K562 (cell line): Measurements from ENCODE around the gene TEX38. TPM values are rescaled to one million over a fixed set of nuclear protein-coding genes. Genes with fewer than 3 reads are reported as not detected.

ENCODE experiments used
- ATAC-seq: fragments of 200-7000 bp; cut with Tn5 transposase; 3 replicates; pipeline ENCODE4 v1.9.1; 2020; ENCODE audit warnings: moderate library complexity
- BruUV-seq: library from RNA; stranded (reverse); fragments of 400-500 nt; replicated peaks from 2 replicates; lab custom pipeline; 2021; lab: Mats Ljungman, UMichigan
- CTCF ChIA-PET: fragments of 300-600 bp; formaldehyde crosslinking; extraction: SDS; loops from one replicate; lab custom pipeline; 2021; ENCODE audit warnings: low intra/inter-chr PET ratio; lab: Yijun Ruan, JAX
- POLR2A ChIA-PET: fragments of 300-600, 350-650 bp; sonication (Branson Sonifier 250); formaldehyde crosslinking; extraction: SDS; loops from one replicate; lab custom pipeline; 2021; ENCODE audit warnings: antibody characterized with exemption, inconsistent platforms; lab: Yijun Ruan, JAX
- DNase-seq, 4 experiments: peaks; one replicate each; pipeline versions ENCODE4 v3.0.0 to v3.0.0-alpha.2; 2011 to 2018; ENCODE audit warnings: low spot score in 3 of 4, mixed read lengths in 3 of 4; ENCODE audit errors: extremely low read depth in 1 of 4
- FAIRE-seq: peaks from 2 replicates; lab custom pipeline; 2011; peaks lifted over from hg19 to GRCh38; lab: Jason Lieb, UNC
- H2AFZ ChIP-seq: 2 replicates; pipeline ENCODE4 v1.6.0; 2011; ENCODE audit warnings: low read depth, low read length, control low read depth, inconsistent platforms
- H3K27ac ChIP-seq: fragments of 200-600 bp; 3 replicates; pipeline ENCODE4 v1.8.0; 2011; ENCODE audit warnings: low read depth, mild to moderate bottlenecking, control low read depth, inconsistent platforms, low read length, moderate library complexity, mixed read lengths; ENCODE audit errors: extremely low read depth
- H3K27me3 ChIP-seq, 2 experiments: fragments of 300-600 bp in 1 of 2; 2 replicates in 1 of 2; 3 replicates in 1 of 2; pipeline versions ENCODE4 v1.6.0 to v1.8.0; 2011; ENCODE audit warnings: inconsistent platforms in 2 of 2, low read length in 2 of 2, mild to moderate bottlenecking in 1 of 2, mixed read lengths in 1 of 2, moderate library complexity in 1 of 2; ENCODE audit not compliant: control insufficient read depth in 2 of 2, insufficient read depth in 2 of 2
- H3K36me3 ChIP-seq: fragments of 300-600 bp; 3 replicates; pipeline ENCODE4 v1.8.0; 2011; ENCODE audit warnings: mild to moderate bottlenecking, low read length, inconsistent platforms; ENCODE audit not compliant: control insufficient read depth, insufficient read depth
- H3K4me1 ChIP-seq, 2 experiments: fragments of 200-600 bp in 1 of 2; replicated peaks in 1 of 2; 2 replicates in 1 of 2; 3 replicates in 1 of 2; pipeline versions ENCODE4 v1.5.1 to v1.8.0; 2011; ENCODE audit warnings: inconsistent platforms in 2 of 2, low read length in 2 of 2, mild to moderate bottlenecking in 1 of 2, mixed read lengths in 1 of 2, moderate library complexity in 1 of 2; ENCODE audit not compliant: control insufficient read depth in 2 of 2, insufficient read depth in 2 of 2
- H3K4me2 ChIP-seq: 2 replicates; pipeline ENCODE4 v1.6.1; 2011; ENCODE audit warnings: low read length, control low read depth, inconsistent platforms, mixed read lengths; ENCODE audit not compliant: insufficient read depth
- H3K4me3 ChIP-seq: fragments of 200-600 bp; sonication (generic), shearing (Covaris generic); 2 replicates; pipeline ENCODE4 v1.5.1; 2016; ENCODE audit warnings: control low read depth, inconsistent platforms
- H3K79me2 ChIP-seq: fragments of 200-600 bp; 3 replicates; pipeline ENCODE4 v1.8.0; 2011; ENCODE audit warnings: low read length, inconsistent platforms; ENCODE audit not compliant: control insufficient read depth, insufficient read depth
- H3K9ac ChIP-seq, 2 experiments: 2 replicates each; pipeline versions ENCODE4 v1.6.0 to v1.6.1; 2011; ENCODE audit warnings: low read depth in 2 of 2, low read length in 2 of 2, control low read depth in 1 of 2, inconsistent platforms in 1 of 2, mild to moderate bottlenecking in 1 of 2, mixed read lengths in 1 of 2; ENCODE audit not compliant: insufficient read depth in 1 of 2
- H3K9me1 ChIP-seq: one replicate; pipeline ENCODE4 v1.6.0; 2011; ENCODE audit warnings: inconsistent platforms, mild to moderate bottlenecking, low read length, moderate library complexity; ENCODE audit not compliant: control insufficient read depth, insufficient read depth
- H3K9me3 ChIP-seq: replicated peaks from 2 replicates; pipeline ENCODE4 v1.5.1; 2011; ENCODE audit warnings: low read depth, low read length, inconsistent platforms; ENCODE audit not compliant: control insufficient read depth, insufficient read depth
- H4K20me1 ChIP-seq: replicated peaks from 2 replicates; pipeline ENCODE4 v1.6.1; 2011; ENCODE audit warnings: low read length, inconsistent platforms, mixed read lengths; ENCODE audit not compliant: control insufficient read depth, insufficient read depth
- CEBPG ChIP-seq, 3 experiments: fragments of 200-800 bp in 1 of 3; sonication (Bioruptor generic) in 1 of 3; sonication (generic) in 1 of 3; formaldehyde crosslinking in 1 of 3; IDR thresholded peaks in 2 of 3; conservative IDR thresholded peaks in 1 of 3; 2 replicates each; pipeline versions ENCODE4 v1.6.1 to v1.8.0; 2016 to 2022; ENCODE audit warnings: missing compliant biosample characterization in 2 of 3, missing genetic modification characterization in 2 of 3, mild to moderate bottlenecking in 1 of 3, missing genetic modification reagents in 1 of 3
- FOSL1 ChIP-seq: fragments of 200-800 bp; sonication (Bioruptor generic); conservative IDR thresholded peaks from 2 replicates; pipeline ENCODE4 v1.6.1; 2016; ENCODE audit warnings: missing genetic modification characterization, missing compliant biosample characterization
- FOXJ2 ChIP-seq: fragments of 200-800 bp; sonication (Bioruptor generic); IDR thresholded peaks from 2 replicates; pipeline ENCODE4 v1.6.1; 2016; ENCODE audit warnings: missing genetic modification characterization, missing compliant biosample characterization
- HDAC3 ChIP-seq: fragments of 450-650 bp; IDR thresholded peaks from 2 replicates; pipeline ENCODE4 v1.6.1; 2018; ENCODE audit warnings: borderline replicate concordance, mild to moderate bottlenecking, moderate library complexity; ENCODE audit not compliant: partially characterized antibody
- MEIS2 ChIP-seq: fragments of 450-650 bp; IDR thresholded peaks from 2 replicates; pipeline ENCODE4 v1.6.1; 2014; ENCODE audit warnings: mild to moderate bottlenecking; ENCODE audit not compliant: partially characterized antibody
- OTX1 ChIP-seq: fragments of 450-650 bp; formaldehyde crosslinking; IDR thresholded peaks from 2 replicates; pipeline ENCODE4 v1.4.0; 2022; ENCODE audit warnings: mild to moderate bottlenecking
- PBX2 ChIP-seq, 2 experiments: IDR thresholded peaks in 1 of 2; conservative IDR thresholded peaks in 1 of 2; 2 replicates each; pipeline ENCODE4 v1.6.1; 2016; ENCODE audit warnings: low read depth in 2 of 2, mild to moderate bottlenecking in 1 of 2, missing compliant biosample characterization in 1 of 2, missing genetic modification characterization in 1 of 2, moderate library complexity in 1 of 2
- TEAD1 ChIP-seq, 2 experiments: fragments of 450-650 bp in 1 of 2; sonication (generic) in 1 of 2; formaldehyde crosslinking; IDR thresholded peaks; 2 replicates each; pipeline versions ENCODE4 v1.4.0 to v1.8.0; 2020 to 2022; ENCODE audit warnings: mild to moderate bottlenecking in 2 of 2, missing genetic modification reagents in 1 of 2
- TEAD2 ChIP-seq: fragments of 450-650 bp; IDR thresholded peaks from 2 replicates; pipeline ENCODE4 v1.6.1; 2016; ENCODE audit warnings: missing genetic modification characterization, control low read depth, missing compliant biosample characterization
- WGBS: fragments of 100-300 bp; shearing (Covaris generic); methylation state at CpG from one replicate; pipeline ENCODE4 v1.1.6; 2016; ENCODE audit warnings: low coverage, mixed read lengths; ENCODE audit not compliant: insufficient coverage; ENCODE audit errors: missing lambda C conversion rate; 5-methylcytosine and 5-hydroxymethylcytosine counted together
- in situ Hi-C: fragments of 300-500 bp; cut with MboI; formaldehyde crosslinking; loops from 4 replicates; pipeline ENCODE4 v1.15.0; 2018; ENCODE audit warnings: inconsistent platforms, mixed read lengths
- intact Hi-C: fragments of 100-400 bp; cut with micrococcal nuclease; formaldehyde crosslinking; loops from 2 replicates; pipeline ENCODE4 v1.14.2; 2022
- polyA plus RNA-seq, 8 experiments: library from polyadenylated mRNA; depleted of rRNA in 4 of 8; stranded (reverse) in 5 of 8; unstranded in 3 of 8; fragments of >200 nt; fragmentation: Nextera tagmentation in 2 of 8; fragmentation: Illumina TruSeq in 1 of 8; extraction: Ambion mirVana in 2 of 8; extraction: Trizol in 1 of 8; gene quantifications; 2 replicates each; pipeline versions ENCODE4 v1.2.1 to v1.2.3, GENCODE V29; 2011 to 2014; ENCODE audit warnings: inconsistent platforms in 1 of 8, missing spikeins in 1 of 8
- total RNA-seq, 7 experiments: library from RNA; depleted of rRNA in 6 of 7; stranded (reverse); fragments of >200 nt in 6 of 7; fragmentation: Illumina TruSeq in 2 of 7; extraction: Trizol in 2 of 7; gene quantifications; 2 replicates each; pipeline versions ENCODE4 v1.2.1 to v1.2.3, GENCODE V29; 2011 to 2021; ENCODE audit warnings: low replicate concordance in 1 of 7

Gene TEX38
- total and polyA plus RNA-seq, 9 of the 15 experiments (the other 6 are each of a cell fraction or from before 2014, with no cell fraction given), result not detected

DNA sequence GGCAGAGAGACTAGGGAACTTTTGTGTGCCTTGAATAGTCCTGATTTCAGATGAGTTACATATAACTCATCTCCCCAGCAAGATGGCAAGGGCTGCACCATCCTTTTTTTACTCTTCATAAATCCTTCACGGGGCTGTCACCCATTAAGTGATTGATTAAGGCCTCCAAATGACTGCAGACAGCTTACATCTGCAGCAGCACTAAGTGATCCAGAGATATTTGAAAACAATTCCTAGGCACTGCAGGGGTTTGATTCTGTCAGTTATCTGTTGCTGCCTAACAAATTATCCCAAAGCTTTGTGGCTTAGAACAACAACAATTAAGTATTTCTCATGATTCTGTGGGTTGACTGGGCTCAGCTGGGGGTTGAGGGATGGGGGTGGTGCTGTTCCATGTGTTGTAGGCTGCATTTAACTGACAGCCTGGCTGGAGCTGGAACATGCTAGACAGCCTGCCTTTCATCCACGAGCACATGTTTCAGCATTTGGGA is 19.3 kb downstream of the TEX38 start (continued):
- no peak for TF ChIP-seq PBX2 (CRISPR knock-in tag; IDR thresholded peaks at IDR 0.05; ENCODE audit: low read depth)
- peak; percentile 95 for TF ChIP-seq PBX2 (tag; conservative IDR thresholded peaks at IDR 0.05; ENCODE audit: low read depth)

DNA sequence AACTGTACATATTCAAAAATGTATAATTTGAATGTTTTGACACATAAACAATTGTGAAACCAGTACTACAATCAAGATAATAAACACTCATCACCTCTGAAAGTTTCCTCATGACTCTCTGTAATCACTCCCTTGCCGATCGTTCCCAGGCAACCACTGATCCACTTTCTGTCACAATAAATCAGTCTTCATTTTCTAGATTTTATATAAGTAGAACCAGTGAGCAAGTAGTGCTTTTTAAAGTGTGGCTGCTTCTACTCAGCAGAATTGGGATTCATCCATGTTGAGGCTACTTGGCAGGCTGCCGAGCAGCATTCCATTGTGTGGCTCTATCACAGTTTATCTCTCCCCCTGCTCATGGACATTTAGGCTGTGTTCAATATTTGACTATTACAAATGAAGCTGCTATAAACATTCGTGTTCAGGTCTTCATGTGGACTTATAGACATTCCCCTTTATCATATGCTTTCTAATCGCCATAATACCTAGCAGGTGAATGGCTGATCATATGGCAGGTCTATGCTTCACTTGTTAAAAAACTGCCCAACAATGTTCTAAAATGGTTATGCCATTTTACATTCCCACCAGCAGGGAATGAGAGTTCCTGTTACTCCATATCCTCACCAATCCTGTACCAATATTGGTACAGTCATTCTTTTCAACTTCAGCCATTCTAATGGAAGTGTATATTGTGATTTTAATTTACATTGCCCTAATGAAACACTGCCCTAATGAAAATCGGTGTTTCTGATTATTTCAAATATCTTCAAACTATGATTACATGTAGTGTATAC is 20.5 kb downstream of the TEX38 start:
- intact Hi-C loops (no loop called here), in situ Hi-C loops (no loop called here)
- ATAC-seq (no peak), FAIRE-seq (no peak)
- Histone ChIP-seq H3K27ac (no peak overlapping the region), H2AFZ (no peak overlapping the region), H3K4me2 (no peak overlapping the region), H3K9me1 (no peaks in the 10 kb centered on the region), H3K4me1 (no peaks in the 10 kb centered on the region), H3K9me3 (no peaks in the 10 kb centered on the region), H3K36me3 (peaks cover 83% of the 10 kb centered on the region)
- WGBS, result 78% methylated on average over 6 of the region's 6 CpGs
- CTCF ChIA-PET, result no interaction called here
- TF ChIP-seq MEIS2, result peak; percentile 16
- no peak for TF ChIP-seq OTX1
- no peak for TF ChIP-seq PBX2 (CRISPR knock-in tag; IDR thresholded peaks at IDR 0.05; ENCODE audit: low read depth)
- TF ChIP-seq PBX2 (tag; conservative IDR thresholded peaks at IDR 0.05; ENCODE audit: low read depth), result peak; percentile 80
- peak; percentile 79 for TF ChIP-seq FOXJ2 (tag)
- TF ChIP-seq HDAC3, result no peak
- TF ChIP-seq FOSL1, result 0 out of 2 replicates have a peak, but pooled peaks have one; percentile 26
- no peak for TF ChIP-seq CEBPG (CRISPR knock-in tag; IDR thresholded peaks at IDR 0.05)
- peak; percentile 21 to 48; a peak in 2 of 4 replicates for TF ChIP-seq CEBPG (tag; conservative IDR thresholded peaks at IDR 0.05 in 1 of 2, IDR thresholded peaks at IDR 0.05 in 1 of 2)
- 0 out of 2 replicates have a peak, but pooled peaks have one; percentile 46 for TF ChIP-seq TEAD2
- TF ChIP-seq TEAD1 (CRISPR knock-in tag; IDR thresholded peaks at IDR 0.05), result 0 out of 4 replicates have a peak, but pooled peaks of 1 of the 2 experiments have one; percentile 32
- TF ChIP-seq, all 486 proteins: peak for 7
- no peaks in the 10 kb centered on the region for H3K27me3 ChIP-seq
- no peak overlapping the region for H3K4me3 ChIP-seq
- DNase-seq, result no peak
- no peaks in the 10 kb centered on the region for H4K20me1 ChIP-seq
- POLR2A ChIA-PET, result no interaction called here
- H3K79me2 ChIP-seq, result no peaks in the 10 kb centered on the region
- no TSS peak for BruUV-seq
- no peak overlapping the region for H3K9ac ChIP-seq
